SH-SY5Y (cell line): ENCODE data around the gene CCNF.

Experiments
- GATA2 ChIP-seq: IDR thresholded peaks from 2 replicates; pipeline ENCODE4 v1.6.1; 2011; ENCODE audit warnings: mild to moderate bottlenecking, low read depth, low read length
- GATA3 ChIP-seq: IDR thresholded peaks from 2 replicates; pipeline ENCODE4 v1.6.1; 2011; ENCODE audit warnings: low read depth, mild to moderate bottlenecking, low read length, moderate library complexity

DNA sequence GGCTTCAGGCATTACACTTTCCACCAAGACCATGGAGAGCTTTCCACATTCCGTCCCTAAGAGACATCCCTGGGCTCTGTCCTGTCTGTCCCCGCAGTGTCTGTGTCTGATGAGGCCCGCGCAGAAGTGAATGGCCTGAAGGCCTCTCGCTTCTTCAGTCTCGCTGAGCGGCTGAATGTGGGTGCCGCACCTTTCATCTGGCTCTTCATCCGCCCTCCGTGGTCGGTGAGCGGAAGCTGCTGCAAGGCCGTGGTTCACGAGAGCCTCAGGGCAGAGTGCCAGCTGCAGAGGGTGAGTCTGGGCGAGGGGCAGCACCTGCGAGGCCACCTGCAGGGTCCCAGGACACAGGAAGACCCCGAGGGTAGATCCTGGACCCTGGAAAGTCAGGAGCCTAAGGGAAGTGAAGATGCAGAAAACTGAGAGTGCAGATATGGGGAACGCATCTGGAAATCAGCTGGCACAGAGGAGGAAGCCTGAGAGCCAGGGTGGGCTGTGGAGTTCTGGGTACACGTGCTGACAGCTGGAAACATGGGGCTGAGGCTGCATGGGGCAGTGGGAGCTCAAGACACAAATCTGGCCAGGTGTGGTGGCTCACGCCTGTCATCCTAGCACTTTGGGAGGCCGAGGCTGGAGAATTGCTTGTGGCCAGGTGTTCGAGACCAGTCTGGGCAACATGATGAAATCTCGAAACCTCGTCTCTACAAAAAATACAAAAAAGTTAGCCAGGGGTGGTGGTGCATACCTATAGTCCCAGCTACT is 8.0 kb downstream of the CCNF start:
- TF ChIP-seq GATA2 (no peak), GATA3 (no peak)
